Heart left ventricle (tissue), 13 donors: ENCODE measurements around the gene PSTPIP1.

ENCODE experiments used
- CTCF ChIP-seq, 12 donors: fragments of 200-600 bp; sonication (generic) in 4 of 12; IDR thresholded peaks; one replicate each; pipeline versions ENCODE4 v1.5.0 to v1.8.0; 2018 to 2022; ENCODE audit warnings: antibody characterized with exemption in 12 of 12, mild to moderate bottlenecking in 5 of 12
- POLR2A ChIP-seq, 2 donors: fragments of 450-650 bp; IDR thresholded peaks; one replicate each; pipeline ENCODE4 v1.6.1; 2017; ENCODE audit warnings: antibody characterized with exemption in 2 of 2, mild to moderate bottlenecking in 2 of 2, moderate library complexity in 2 of 2
- donor health status: ischemic (EF 13 %, LVEDD 7.1; RV severe dilation, severe dysfunction).
- donor health status: DM: no; HTN: yes; CAD: no.
- donor health status: DM: no; HTN: no; CAD: no.
- donor health status: ischemic (EF 25% LVEDD 6.9; RV normal size, moderate dysfunction).
- donor health status: ischemic (EF 25% LVEDD 5.7; RV mildly dilated, moderate dysfunction).
- donor health status: ischemic (EF 35%, LVEDD 5.7; RV mildly dilated, moderate dysfunction).
- donor health status: nonischemic (EF 11% LVEDD 7.7; RV severe dilation, severe dysfunction).
- donor health status: DM: yes; HTN: yes; CAD: no.
- donor health status: PGD.
- donor health status: ischemic (EF 29% LVEDD 5.4; RV normal size, mild dysfunction).
- donor health status: nonischemic (EF 23%, LVEDD 6.1; RV moderate dilation, normal function).

- no peak for TF ChIP-seq CTCF (IDR thresholded peaks at IDR 0.05)
- no peak for TF ChIP-seq POLR2A (IDR thresholded peaks at IDR 0.05)
These were observed 81.5 kb downstream of the PSTPIP1 start for GRCh38 chr15:77076323-77076915.
